GM23338 (cell line): Measurements from ENCODE around the gene IGFBP7.

ENCODE experiments used
- CREB1 ChIP-seq: fragments of 250-450 bp; sonication (Bioruptor Pico); IDR thresholded peaks from 2 replicates; pipeline ENCODE4 v1.5.0; 2020; ENCODE audit warnings: low read depth, mild to moderate bottlenecking, moderate library complexity
- CTCF ChIP-seq, 2 experiments: fragments of 200-600 bp in 1 of 2; sonication (generic) in 1 of 2; conservative IDR thresholded peaks; 2 replicates each; pipeline versions ENCODE4 v1.5.1 to v1.6.1; 2016 to 2017; ENCODE audit warnings: antibody characterized with exemption in 2 of 2, low read depth in 2 of 2, mild to moderate bottlenecking in 2 of 2, moderate library complexity in 1 of 2
- EZH2 ChIP-seq: fragments of 200-600 bp; sonication (generic); IDR thresholded peaks from one replicate; pipeline ENCODE4 v1.8.0; 2017; ENCODE audit warnings: antibody characterized with exemption, mild to moderate bottlenecking, low read depth; ENCODE audit not compliant: unreplicated experiment
- POLR2AphosphoS5 ChIP-seq: IDR thresholded peaks from 2 replicates; pipeline ENCODE4 v1.6.1; 2016; ENCODE audit warnings: antibody characterized with exemption, low read depth
- REST ChIP-seq: IDR thresholded peaks from one replicate; pipeline ENCODE4 v1.6.1; 2018; ENCODE audit warnings: antibody characterized with exemption; ENCODE audit not compliant: unreplicated experiment

DNA sequence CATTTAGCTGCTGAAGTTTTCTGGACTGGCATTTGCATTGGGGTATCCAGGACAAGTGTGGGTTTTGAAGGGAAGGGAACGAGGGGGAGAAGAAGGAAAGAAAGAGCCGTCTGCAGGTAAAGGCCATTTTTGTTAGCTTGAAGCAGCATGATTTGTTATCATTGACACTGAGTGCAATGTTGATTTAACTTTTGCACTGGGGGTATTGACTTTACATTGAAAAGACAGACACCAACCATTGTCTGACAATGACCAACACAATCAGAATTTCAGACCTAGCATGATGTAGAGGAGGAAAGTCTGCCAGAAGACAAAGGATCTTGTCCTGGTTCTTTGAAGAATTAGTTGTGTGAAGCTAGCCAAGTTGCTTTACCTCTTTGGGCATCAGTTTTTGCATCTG lies 39.6 kb upstream of the IGFBP7 start:
- no peak for TF ChIP-seq REST
- TF ChIP-seq EZH2 = no peak
- TF ChIP-seq CTCF (conservative IDR thresholded peaks at IDR 0.05; ENCODE audit: low read depth in 2 of 2) = no peak
- TF ChIP-seq CREB1 (CRISPR knock-in tag) = no peak
- TF ChIP-seq POLR2AphosphoS5 = no peak
